ENCODE data around the gene AKR1E2. TPM values are rescaled to one million over a fixed set of nuclear protein-coding genes. Genes with fewer than 3 reads are reported as not detected.

The AKR1E2 gene
- polyA plus RNA-seq, 3 donors: 0.45 to 0.74 (median 0.67) TPM

GRCh38 chr10:4835494-4835918, 9.5 kb downstream of the AKR1E2 start:
- DNase-seq: no peak
- H3K9ac ChIP-seq (ENCODE audit: insufficient read depth, low read length, poor library complexity, severe bottlenecking): no peak overlapping the region
- H2AFZ ChIP-seq (ENCODE audit: insufficient read depth, low read depth, low read length, poor library complexity, severe bottlenecking): no peak overlapping the region
- no peaks in the 10 kb centered on the region for H3K4me1 ChIP-seq (ENCODE audit: control insufficient read depth in 1 of 2, insufficient read depth in 2 of 2, low read length in 2 of 2)
- 90% methylated on average over 5 of the region's 5 CpGs for WGBS (ENCODE audit: insufficient coverage)
- Mint-ChIP-seq H3K9me3 (no peaks in the 10 kb centered on the region), H3K27ac (no peak overlapping the region), H3K4me3 (no peak overlapping the region), H3K36me3 (peaks cover 4 to 17% of the 10 kb centered on the region in 2 donors), H3K27me3 (ENCODE audit: low read depth in 3 of 3) (peaks cover 1 to 6% (median 4%) of the 10 kb centered on the region in 3 donors), H3K4me1 (peaks cover 2% of the 10 kb centered on the region)
- no peak overlapping the region for H3K4me2 ChIP-seq (replicated peaks; ENCODE audit: extremely low read depth, low read length, poor library complexity, severe bottlenecking)
- intact Hi-C loops (cut with micrococcal nuclease): no loop called here
- no peak overlapping the region for H3K4me3 ChIP-seq (replicated peaks in 1 of 3; ENCODE audit: low read depth in 2 of 3, low read length in 3 of 3)
- H3K9me3 ChIP-seq (replicated peaks in 1 of 2; ENCODE audit: control insufficient read depth in 1 of 2, insufficient read depth in 1 of 2, low read length in 2 of 2): no peaks in the 10 kb centered on the region
- no peak overlapping the region for H3K27ac ChIP-seq (ENCODE audit: low read depth in 1 of 2, low read length in 2 of 2)
- no peaks in the 10 kb centered on the region for H3K79me2 ChIP-seq (ENCODE audit: insufficient read depth, low read length)
- H3K27me3 ChIP-seq (ENCODE audit: control insufficient read depth in 2 of 2, insufficient read depth in 2 of 2, low read length in 2 of 2): no peaks in the 10 kb centered on the region
- H3K36me3 ChIP-seq (replicated peaks in 1 of 2; ENCODE audit: control insufficient read depth in 1 of 2, insufficient read depth in 2 of 2, low read length in 2 of 2): no peaks in the 10 kb centered on the region
- no peaks in the 10 kb centered on the region for H4K20me1 ChIP-seq (ENCODE audit: insufficient read depth, low read length)
- TF ChIP-seq, protein P1, sequence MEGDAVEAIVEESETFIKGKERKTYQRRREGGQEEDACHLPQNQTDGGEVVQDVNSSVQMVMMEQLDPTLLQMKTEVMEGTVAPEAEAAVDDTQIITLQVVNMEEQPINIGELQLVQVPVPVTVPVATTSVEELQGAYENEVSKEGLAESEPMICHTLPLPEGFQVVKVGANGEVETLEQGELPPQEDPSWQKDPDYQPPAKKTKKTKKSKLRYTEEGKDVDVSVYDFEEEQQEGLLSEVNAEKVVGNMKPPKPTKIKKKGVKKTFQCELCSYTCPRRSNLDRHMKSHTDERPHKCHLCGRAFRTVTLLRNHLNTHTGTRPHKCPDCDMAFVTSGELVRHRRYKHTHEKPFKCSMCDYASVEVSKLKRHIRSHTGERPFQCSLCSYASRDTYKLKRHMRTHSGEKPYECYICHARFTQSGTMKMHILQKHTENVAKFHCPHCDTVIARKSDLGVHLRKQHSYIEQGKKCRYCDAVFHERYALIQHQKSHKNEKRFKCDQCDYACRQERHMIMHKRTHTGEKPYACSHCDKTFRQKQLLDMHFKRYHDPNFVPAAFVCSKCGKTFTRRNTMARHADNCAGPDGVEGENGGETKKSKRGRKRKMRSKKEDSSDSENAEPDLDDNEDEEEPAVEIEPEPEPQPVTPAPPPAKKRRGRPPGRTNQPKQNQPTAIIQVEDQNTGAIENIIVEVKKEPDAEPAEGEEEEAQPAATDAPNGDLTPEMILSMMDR (IDR thresholded peaks at IDR 0.05): no peak

GRCh38 chr10:4836416-4836969, 10.5 kb downstream of the AKR1E2 start:
- no peaks in the 10 kb centered on the region for H3K9me3 ChIP-seq (replicated peaks in 1 of 2; ENCODE audit: control insufficient read depth in 1 of 2, insufficient read depth in 1 of 2, low read length in 2 of 2)

More at GRCh38 chr10:4836416-4836969, 10.5 kb downstream of the AKR1E2 start:
- H3K36me3 Mint-ChIP-seq: peaks cover 4 to 17% of the 10 kb centered on the region in 2 donors
- H3K9me3 Mint-ChIP-seq: no peaks in the 10 kb centered on the region
- H3K9ac ChIP-seq (ENCODE audit: insufficient read depth, low read length, poor library complexity, severe bottlenecking): no peak overlapping the region
- no peak overlapping the region for H3K27ac ChIP-seq (ENCODE audit: low read depth in 1 of 2, low read length in 2 of 2)
- peaks cover 0 to 6% (median 1%) of the 10 kb centered on the region in 3 donors for H3K27me3 Mint-ChIP-seq (ENCODE audit: low read depth in 3 of 3)
- no peaks in the 10 kb centered on the region for H3K79me2 ChIP-seq (ENCODE audit: insufficient read depth, low read length)
- intact Hi-C loops (cut with micrococcal nuclease): no loop called here
- no peak overlapping the region for H2AFZ ChIP-seq (ENCODE audit: insufficient read depth, low read depth, low read length, poor library complexity, severe bottlenecking)
- H3K4me1 ChIP-seq (ENCODE audit: control insufficient read depth in 1 of 2, insufficient read depth in 2 of 2, low read length in 2 of 2): no peaks in the 10 kb centered on the region
- no peak for DNase-seq
- H4K20me1 ChIP-seq (ENCODE audit: insufficient read depth, low read length): no peaks in the 10 kb centered on the region
- no peak overlapping the region for H3K4me3 Mint-ChIP-seq
- H3K27ac Mint-ChIP-seq: no peak overlapping the region
- H3K27me3 ChIP-seq (ENCODE audit: control insufficient read depth in 2 of 2, insufficient read depth in 2 of 2, low read length in 2 of 2): no peaks in the 10 kb centered on the region
- H3K4me1 Mint-ChIP-seq: peaks cover 2% of the 10 kb centered on the region
- no peaks in the 10 kb centered on the region for H3K36me3 ChIP-seq (replicated peaks in 1 of 2; ENCODE audit: control insufficient read depth in 1 of 2, insufficient read depth in 2 of 2, low read length in 2 of 2)
- TF ChIP-seq, protein P1 (IDR thresholded peaks at IDR 0.05): no peak
- no peak overlapping the region for H3K4me2 ChIP-seq (replicated peaks; ENCODE audit: extremely low read depth, low read length, poor library complexity, severe bottlenecking)
- no peak overlapping the region for H3K4me3 ChIP-seq (replicated peaks in 1 of 3; ENCODE audit: low read depth in 2 of 3, low read length in 3 of 3)
- 93% methylated on average over 8 of the region's 8 CpGs for WGBS (ENCODE audit: insufficient coverage)

All from CD14-positive monocyte (primary cell).